HG02943 (cell line): Measurements from ENCODE around the gene SMAP2.
"Not testable (repeated sequence)": the region's sequence is repeated elsewhere in the genome, so short reads cannot be mapped to it uniquely, and the experiment has no call there.

Experiments
- ATAC-seq: cut with Tn5 transposase; IDR thresholded peaks from one replicate; pipeline ENCODE4 v1.9.1; 2021; ENCODE audit warnings: mild to moderate bottlenecking, low read depth, moderate library complexity; ENCODE audit not compliant: unreplicated experiment

SMAP2 gene

DNA sequence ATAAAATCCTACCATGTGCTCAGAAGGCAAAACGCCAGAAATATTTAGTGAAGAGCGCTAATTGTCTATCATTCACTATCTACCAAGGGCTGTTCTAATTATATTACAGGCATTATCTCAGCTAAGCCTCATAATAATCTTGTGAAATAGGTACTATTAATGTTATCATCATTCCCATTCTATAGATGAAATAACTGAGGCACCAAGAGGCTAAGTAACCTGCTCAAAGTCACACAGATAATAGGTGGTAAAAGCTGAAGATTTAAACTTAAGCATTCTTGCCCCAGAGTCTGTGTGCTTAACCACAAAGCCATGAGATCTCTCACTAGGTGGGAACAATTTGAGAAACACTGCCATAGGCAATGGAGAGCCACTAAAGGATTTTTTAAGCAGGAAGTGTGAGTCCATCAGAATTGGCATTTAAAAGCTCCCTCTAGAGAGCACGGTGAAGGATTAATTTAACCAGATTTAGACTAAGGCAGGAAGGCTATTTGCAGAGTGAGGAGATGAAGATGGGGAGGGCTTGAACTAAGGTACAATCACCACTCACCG is 1.7 kb upstream of the SMAP2 start:
- no peak for ATAC-seq

DNA sequence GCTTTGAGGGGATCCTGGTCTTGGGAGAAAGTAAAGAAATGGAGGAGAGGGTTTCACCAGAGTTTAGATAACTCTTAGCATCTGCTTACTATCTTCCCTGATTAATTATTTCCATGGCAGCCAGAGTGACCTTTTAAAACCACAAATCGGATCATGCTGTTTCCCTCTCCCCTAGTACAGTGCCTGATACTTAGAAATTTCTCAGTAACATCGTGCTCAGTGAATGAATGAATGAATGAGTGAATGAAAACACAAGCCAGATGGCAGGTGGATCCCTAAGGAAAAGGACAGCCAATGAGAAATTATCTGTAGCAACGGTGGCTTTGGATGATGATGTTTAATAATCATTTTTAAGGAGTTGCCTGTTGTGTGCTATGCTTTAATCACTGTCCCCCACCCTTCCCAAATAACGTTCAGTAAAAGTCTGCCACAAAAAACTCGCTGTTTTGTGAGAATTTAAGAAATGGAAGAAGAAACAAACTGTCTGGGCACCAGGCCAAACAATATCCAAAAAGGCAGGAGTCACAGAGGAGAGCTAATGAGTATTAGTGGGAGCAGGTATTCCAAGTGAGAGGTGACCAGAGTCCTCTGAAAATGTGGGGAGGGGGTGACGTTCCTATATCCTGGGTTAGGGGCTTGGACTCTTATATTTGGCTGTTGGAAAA is 737 bp upstream of the SMAP2 start:
- ATAC-seq = peak; percentile 11

DNA sequence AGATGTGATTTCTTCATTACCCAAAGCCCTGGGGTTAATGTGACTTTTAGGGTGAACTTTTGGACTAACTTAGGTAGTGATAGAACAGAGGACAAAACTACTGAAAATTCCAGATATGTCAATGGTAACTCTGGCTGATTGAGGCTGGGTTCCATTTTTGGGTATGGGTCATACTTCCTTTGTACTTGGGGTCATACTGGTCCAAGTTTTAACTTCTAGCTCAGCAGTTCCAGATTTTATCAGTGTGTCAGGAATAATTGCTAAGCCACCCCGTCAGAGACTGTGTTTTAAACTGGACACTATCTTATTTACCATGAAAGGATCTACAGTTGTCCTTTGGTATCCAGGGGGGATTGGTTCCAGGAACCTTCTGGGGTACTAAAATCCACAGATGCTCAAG is 4.0 kb downstream of the SMAP2 start:
- ATAC-seq = no peak

DNA sequence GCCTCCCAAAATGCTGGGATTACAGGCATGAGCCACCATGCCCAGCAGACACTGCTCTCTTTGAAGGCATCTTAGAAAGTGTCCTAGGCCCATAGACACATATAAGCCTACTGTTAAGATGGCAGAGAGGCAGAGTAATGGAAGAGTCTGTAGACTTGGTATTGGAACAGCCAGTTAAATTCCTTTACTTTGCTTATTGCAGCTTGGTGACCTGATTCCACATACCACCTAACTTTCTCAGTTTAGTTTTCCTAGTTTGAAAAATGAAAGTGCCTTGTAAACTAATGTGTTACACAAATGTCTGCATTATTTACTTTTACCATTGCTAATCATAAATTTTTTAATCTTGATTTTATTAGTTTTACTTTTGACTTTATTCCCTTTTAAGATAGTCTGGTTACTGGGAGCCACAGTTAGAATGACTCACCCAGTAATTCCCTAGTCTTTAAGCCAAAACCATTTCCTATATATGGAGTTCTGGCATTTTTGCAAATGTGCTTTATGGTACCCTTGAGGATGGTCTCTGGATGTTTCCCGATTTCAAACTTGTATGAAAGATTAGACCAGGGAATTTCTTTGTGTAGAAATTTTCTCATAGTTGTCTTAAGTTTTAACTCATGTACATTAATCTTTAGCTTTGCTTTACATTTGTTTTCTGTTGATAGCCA is 6.4 kb downstream of the SMAP2 start:
- ATAC-seq = no peak

DNA sequence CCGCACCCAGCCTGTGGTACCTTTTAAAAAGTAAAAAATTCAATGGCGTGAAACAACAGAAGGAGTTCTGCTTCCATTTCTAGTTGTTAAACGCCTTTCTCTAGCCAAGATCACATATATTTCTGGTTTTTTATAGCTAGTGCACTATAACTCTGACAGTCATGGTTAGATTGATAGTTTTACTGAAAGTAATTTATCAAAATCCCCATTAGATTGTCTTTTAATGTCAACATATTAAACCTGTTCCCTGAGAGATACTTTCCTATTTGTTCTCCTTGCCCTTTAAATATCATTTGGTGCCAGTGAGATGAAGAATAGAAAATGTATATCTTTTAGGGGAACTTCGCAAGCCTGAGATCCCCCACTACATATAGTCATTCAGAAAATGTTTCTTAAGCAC is 7.3 kb downstream of the SMAP2 start:
- ATAC-seq = no peak

DNA sequence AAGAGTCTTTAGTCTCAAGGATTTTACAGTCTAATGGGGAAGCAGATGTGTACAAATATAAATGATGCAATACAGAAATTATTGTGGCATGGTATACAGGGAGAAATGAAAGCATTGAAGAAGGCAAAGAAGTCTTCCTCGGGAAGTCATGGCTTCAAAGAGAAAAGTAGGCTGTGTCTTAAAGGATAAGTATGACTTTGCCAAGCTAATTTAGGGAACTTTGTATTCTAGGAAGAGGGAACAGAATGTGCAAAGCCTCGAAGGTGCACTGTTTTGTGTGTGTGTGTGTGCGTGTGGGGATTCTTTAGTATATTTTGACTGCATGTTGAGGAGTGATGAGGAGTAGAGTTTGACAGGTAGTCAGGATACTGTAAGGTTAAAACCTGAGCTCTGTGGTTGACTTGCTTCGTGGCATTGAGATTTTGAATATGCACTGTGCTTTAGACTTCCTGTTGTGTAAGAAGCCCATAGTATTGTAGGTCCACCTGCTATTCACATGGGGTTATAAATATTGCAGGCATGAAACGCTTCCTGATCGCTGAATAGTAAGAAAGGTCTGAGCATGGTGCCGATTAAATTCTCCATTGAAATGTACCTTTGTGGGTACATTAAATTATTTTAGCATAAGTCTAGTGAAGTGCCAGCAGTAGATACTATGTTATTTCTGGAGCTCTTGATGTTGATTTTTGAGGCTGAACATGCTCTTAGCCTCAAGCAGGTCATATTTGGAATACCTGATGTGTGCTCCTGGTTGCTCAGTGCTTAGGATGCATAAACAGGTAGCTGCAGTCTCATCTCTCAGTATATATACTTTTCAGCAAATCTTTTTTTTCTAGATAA is 8.0 kb downstream of the SMAP2 start:
- no peak for ATAC-seq

DNA sequence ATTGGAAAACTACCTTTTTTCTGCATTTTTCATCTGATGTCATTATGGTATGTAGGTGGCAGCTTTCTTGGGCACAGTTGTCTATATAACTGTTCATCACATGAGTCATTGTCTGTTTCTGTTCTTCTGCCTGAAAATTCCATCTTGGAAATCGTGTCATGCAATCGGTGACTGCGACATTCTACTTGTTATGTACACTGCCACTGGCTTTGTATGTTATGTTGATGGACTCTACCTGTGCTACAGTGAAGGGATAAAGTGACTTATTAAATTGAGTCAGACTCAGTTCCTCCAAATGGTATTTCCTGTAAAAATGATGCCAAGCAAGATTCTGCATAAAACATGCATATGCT is 8.6 kb downstream of the SMAP2 start:
- no peak for ATAC-seq

DNA sequence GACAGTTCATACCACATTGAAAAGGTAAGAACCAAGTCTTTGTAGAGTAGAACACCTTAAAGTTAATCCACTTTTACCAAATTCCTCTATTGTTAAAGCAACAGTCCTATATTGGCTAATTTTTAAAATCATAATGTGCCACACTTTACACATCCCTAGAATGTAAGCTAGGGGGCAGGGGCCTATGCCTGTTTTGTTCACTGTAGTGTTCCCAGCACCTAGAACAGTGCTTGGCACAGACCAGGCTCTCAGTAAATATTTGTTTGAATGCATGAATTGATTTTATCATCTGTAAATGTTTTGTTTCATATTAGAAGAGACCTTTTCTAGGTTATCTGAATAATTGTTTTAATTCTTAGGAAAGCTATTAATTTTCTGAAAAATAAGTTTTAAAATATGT is 9.1 kb downstream of the SMAP2 start:
- ATAC-seq = no peak

DNA sequence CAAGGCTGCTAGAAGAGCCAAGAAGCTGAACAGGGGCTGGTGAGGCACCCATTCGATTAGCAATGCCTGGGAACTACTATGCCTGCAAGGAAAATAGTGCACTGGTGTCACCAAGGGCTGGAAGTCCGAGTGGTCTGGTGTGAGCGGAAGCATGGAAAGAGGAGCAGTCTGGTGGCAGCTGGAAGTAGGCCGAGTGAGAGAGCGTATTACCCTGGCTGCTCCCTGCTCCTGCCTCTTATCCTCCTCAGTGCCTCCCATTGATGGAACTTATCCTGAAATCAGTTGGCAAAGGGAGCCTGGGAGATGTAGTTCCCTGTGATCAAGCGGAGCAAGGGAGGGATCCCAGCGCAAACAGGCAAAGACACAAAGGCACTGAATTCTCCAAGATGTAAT is 9.6 kb downstream of the SMAP2 start:
- no peak for ATAC-seq

DNA sequence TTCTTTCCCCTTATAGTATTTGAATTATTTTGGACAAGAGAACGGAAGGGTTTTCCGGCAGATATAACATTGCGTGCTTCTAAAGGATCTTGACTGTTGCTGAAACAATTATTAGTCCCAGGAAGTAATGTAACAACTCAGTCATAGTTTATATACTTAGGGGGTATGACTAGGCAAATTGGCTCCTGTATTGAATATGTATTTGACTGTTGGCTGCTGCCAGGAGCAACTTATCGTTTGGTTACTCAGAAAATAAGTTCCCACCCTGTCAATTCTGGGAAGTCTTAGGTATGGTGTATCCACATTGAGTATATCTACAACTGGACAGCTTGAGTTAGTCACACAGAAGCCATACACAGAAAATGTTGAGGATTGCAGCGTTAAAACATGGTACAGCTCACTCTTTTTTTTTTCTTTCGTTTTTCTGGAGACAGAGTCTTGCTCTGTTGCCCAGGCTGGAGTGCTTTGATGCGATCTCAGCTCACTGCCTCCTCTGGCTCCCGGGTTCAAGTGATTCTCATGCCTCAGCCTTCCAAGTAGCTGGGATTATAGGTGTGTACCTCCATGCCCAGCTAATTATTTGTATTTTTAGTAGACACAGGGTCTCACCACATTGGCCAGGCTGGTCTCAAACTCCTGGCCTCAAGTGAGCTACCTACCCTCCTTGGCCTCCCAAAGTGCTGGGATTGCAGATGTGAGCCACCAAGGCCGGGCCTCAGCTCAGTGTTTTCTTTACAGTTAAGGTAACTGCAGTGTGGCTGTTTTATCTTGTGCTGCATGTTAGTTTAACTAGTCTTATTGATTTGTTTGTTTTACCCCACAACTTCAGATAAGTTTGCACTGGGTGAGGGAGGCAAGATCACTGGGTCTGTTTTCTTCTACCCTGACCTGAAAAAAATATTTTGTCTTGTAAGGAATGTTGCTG is 10.2 kb downstream of the SMAP2 start:
- ATAC-seq = no peak

DNA sequence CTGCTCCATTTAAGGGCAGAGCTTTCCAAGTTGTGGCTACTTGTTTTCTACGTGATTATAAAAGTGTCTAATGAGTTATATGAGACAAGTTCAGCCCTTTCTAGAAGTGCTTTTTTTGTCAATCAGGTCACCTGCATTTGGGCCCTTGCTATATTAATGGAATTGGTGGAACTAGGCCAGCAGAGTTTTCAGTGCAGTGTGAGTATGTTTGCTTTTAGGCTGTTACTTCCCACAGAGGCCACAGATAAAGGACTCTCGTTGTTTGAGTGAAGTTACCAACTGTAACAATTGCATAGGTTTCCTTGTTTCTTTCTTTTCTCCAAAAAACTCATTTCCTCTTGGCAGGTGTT is 10.9 kb downstream of the SMAP2 start:
- no peak for ATAC-seq

DNA sequence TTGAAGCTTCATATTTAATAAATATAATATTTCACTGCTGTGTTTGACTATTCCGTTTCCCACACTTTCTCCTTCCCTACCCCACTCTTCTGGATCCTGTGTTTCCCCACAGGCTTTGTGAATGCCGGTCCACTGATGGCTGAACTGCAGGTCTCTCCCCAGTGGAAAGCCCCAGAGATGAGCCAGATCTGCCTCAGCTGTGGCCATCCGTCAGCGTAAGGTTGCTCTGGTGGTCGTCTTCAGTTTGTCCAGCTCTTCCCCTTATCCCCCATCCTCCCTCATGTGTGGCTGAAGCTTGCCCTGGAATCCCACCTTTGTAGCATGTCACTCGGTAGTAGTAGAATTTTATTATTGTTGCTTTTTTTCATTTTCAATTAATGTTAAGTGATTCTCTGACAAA is 11.4 kb downstream of the SMAP2 start:
- ATAC-seq = no peak

DNA sequence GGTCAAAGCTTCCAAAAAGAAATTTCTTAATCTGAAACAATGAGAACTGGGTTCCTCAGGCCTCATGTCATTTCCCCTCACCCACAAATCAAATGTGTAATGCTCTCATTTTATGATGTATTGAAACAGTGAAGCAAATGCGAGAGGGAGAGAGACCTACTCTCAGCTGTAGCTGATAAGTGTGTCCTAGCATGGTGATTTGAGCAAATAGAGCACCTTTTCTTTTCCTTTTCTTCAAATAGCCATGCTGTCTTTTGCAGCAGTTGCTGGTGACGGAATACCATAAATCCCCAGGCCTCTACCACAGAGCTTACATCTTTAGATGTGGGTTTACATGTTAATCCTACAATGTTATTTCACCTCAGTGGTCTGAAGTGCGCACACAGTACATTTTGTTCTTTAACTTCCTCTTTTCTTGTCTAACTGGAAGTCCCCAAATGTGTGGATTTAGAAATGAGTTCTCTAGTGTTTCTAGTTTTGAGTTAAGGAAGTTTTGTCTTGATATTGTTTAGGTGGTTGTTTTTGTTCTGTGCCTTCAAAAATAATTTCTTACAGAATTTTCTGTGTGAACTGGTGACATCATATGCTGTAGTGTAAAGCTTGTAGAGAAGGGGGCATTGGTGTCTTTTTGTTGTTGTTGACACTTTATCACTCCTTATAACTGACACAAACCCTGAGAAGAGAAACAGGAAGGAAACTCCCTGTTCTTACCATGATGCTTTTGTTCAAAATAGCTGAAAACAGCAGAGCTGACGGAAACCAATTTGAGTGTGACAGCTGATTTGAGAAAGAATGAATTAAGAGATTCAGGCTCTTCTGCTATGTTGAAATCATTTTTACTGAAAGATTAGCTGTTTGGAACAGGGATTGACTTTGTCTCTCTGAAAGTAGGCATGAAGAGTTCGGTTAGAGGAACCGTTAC is 12.2 kb downstream of the SMAP2 start:
- ATAC-seq = peak; percentile 69

DNA sequence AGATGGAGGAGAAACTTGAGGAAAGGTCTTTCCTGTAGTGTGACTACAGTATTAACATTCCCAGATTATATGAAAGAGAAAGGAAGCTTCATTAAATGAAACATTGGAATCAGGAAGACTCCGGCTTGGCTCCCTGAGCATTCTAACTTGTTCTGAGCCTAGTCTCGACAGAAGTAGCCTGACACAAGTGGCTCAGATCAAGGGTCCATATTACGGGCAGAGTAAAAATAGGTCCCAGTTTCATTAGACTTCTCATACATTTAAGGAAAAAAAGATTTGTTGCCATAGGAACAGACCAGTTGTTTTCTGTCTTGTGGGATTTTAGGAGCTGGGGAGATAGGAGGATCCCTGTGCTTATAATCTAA is 12.8 kb downstream of the SMAP2 start:
- ATAC-seq = no peak

DNA sequence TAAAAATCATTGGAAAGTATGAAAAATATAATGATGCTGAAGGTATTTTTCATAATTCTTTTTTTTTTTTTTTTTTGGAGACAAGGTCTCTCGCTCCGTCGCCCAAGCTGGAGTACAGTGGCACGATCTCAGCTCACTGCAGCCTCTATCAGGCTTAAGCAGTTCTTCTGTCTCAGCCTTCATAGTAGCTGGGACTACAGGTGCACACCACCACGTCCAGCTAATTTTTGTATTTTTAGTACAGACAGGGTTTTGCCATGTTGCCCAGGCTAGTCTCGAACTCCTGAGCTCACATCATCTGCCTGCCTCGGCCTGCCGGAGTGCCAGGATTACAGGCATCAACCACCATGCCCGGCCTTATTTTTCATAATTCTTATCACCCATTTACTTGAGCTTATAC is 13.3 kb downstream of the SMAP2 start:
- no peak for ATAC-seq

DNA sequence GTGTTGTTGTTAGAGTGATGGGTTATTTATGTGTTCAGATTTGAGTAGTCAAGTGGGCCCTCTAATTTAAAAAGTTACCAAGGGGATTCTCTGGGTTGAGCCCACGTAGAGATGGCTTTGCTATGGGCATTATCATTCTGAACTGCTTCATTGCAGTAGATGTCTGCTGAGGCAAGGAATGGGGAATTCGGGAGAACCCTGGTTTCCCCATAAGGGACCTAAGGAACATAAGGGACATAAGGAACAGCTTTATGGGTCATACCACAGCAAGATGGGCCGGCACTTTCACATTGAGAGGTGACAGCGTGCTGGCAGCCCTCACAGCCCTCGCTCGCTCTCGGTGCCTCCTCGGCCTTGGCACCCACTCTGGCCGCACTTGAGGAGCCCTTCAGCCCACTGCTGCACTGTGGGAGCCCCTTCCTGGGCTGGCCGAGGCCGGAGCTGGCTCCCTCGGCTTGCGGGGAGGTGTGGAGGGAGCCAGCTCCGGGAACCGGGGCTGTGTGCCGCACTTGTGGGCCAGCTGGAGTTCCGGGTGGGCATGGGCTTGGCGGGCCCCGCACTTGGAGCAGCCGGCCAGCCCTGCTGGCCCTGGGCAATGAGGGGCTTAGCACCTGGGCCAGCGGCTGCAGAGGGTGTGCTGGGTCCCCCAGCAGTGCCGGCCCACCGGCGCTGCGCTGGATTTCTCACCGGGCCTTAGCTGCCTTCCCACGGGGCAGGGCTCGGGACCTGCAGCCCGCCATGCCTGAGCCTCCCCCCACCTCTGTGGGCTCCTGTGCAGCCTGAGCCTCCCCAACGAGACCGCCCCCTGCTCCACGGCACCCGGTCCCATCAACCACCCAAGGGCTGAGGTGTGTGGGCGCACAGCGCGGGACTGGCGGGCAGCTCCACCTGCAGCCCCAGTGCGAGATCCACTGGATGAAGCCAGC is 14.1 kb downstream of the SMAP2 start:
- not testable (repeated sequence) for ATAC-seq

DNA sequence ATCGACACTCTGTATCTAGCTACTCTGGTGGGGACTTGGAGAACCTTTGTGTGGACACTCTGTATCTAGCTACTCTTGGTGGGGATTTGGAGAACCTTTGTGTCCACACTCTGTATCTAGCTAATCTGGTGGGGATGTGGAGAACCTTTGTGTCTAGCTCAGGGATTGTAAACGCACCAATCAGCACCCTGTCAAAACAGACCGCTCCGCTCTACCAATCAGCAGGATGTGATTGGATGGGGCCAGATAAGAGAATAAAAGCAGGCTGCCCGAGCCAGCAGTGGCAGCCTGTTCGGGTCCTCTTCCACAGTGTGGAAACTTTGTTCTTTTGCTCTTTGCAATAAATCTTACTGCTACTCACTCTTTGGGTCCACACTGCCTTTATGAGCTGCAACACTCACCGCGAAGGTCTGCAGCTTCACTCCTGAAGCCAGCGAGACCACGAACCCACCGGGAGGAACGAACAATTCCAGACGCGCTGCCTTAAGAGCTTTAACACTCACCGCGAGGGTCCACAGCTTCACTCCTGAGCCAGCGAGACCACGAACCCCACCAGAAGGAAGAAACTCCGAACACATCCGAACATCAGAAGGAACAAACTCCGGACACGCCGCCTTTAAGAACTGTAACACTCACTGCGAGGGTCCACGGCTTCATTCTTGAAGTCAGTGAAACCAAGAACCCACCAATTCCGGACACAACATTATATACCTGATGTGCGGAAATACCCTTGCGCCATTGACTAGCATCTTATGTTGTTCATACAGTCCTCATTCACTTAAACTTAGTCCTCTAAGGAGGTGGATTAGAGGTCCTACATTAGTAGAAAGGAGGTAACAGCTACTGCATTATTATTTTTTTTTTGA is 15.2 kb downstream of the SMAP2 start:
- not testable (repeated sequence) for ATAC-seq
